ENCODE data around the gene C18orf54. TPM values are rescaled to one million over a fixed set of nuclear protein-coding genes. Genes with fewer than 3 reads are reported as not detected.
A peak's percentile ranks its signal among the peaks of the same experiment; 100 is the strongest.

The C18orf54 gene
- total and polyA plus RNA-seq, 2 experiments from 2014 or later, result 2.8 to 3.5 TPM

GRCh38 chr18:54323970-54324369 is 33.7 kb upstream of the C18orf54 start:
- Histone ChIP-seq H3K79me2 (ENCODE audit: insufficient read depth) (no peaks in the 10 kb centered on the region), H3K4me2 (ENCODE audit: unreplicated experiment) (no peak overlapping the region), H4K20me1 (ENCODE audit: insufficient read depth) (no peaks in the 10 kb centered on the region), H2AFZ (no peak overlapping the region), H3K36me3 (ENCODE audit: low read depth) (no peaks in the 10 kb centered on the region), H3K4me1 (ENCODE audit: insufficient read depth) (no peaks in the 10 kb centered on the region), H3K4me3 (no peak overlapping the region), H3K27me3 (replicated peaks; ENCODE audit: insufficient read depth) (no peaks in the 10 kb centered on the region), H3K9ac (no peak overlapping the region), H3K27ac (no peak overlapping the region), H3K9me2 (ENCODE audit: insufficient read depth) (no peaks in the 10 kb centered on the region), H3K9me3 (ENCODE audit: low read depth) (no peaks in the 10 kb centered on the region), H3F3A (ENCODE audit: insufficient read depth) (no peaks in the 10 kb centered on the region)
- no peak for TF ChIP-seq EZH2phosphoT487 (IDR thresholded peaks at IDR 0.05; ENCODE audit: insufficient read depth, low read depth)
- no peak for TF ChIP-seq EZH2 (IDR thresholded peaks at IDR 0.05; ENCODE audit: insufficient read depth, poor library complexity, severe bottlenecking)
- 84 to 91% methylated on average over 2 of the region's 2 CpGs for WGBS, 2 experiments (ENCODE audit: low coverage in 1 of 2, low lambda C conversion rate in 2 of 2, missing lambda C conversion rate in 2 of 2)
- in situ Hi-C loops (cut with MboI), result no loop called here
- no peak for DNase-seq

- H3K4me3 ChIP-seq, result no peak overlapping the region
- TF ChIP-seq EZH2 (IDR thresholded peaks at IDR 0.05; ENCODE audit: insufficient read depth, poor library complexity, severe bottlenecking) (no peak), EZH2phosphoT487 (IDR thresholded peaks at IDR 0.05; ENCODE audit: insufficient read depth, low read depth) (no peak)
- DNase-seq, result no peak
- no peak overlapping the region for H3K9ac ChIP-seq
- no peaks in the 10 kb centered on the region for H3F3A ChIP-seq (ENCODE audit: insufficient read depth)
- H3K36me3 ChIP-seq (ENCODE audit: low read depth), result no peaks in the 10 kb centered on the region
- no peaks in the 10 kb centered on the region for H3K9me2 ChIP-seq (ENCODE audit: insufficient read depth)
- H3K4me1 ChIP-seq (ENCODE audit: insufficient read depth), result no peaks in the 10 kb centered on the region
- H3K27me3 ChIP-seq (replicated peaks; ENCODE audit: insufficient read depth), result no peaks in the 10 kb centered on the region
- no peak overlapping the region for H3K27ac ChIP-seq
- no peaks in the 10 kb centered on the region for H3K79me2 ChIP-seq (ENCODE audit: insufficient read depth)
- no peak overlapping the region for H3K4me2 ChIP-seq (ENCODE audit: unreplicated experiment)
- no peak overlapping the region for H2AFZ ChIP-seq
- in situ Hi-C loops (cut with MboI), result no loop called here
- H3K9me3 ChIP-seq (ENCODE audit: low read depth), result no peaks in the 10 kb centered on the region
- WGBS, 2 experiments (ENCODE audit: low coverage in 1 of 2, low lambda C conversion rate in 2 of 2, missing lambda C conversion rate in 2 of 2), result 69 to 71% methylated on average over 4 of the region's 4 CpGs
- H4K20me1 ChIP-seq (ENCODE audit: insufficient read depth), result no peaks in the 10 kb centered on the region
Measured at GRCh38 chr18:54327818-54328217, 29.9 kb upstream of the C18orf54 start.

GRCh38 chr18:54329787-54330186 is 27.9 kb upstream of the C18orf54 start:
- TF ChIP-seq EZH2phosphoT487 (IDR thresholded peaks at IDR 0.05; ENCODE audit: insufficient read depth, low read depth), result no peak
- no peak for TF ChIP-seq EZH2 (IDR thresholded peaks at IDR 0.05; ENCODE audit: insufficient read depth, poor library complexity, severe bottlenecking)
- Histone ChIP-seq H3K27ac (no peak overlapping the region), H3K4me2 (ENCODE audit: unreplicated experiment) (no peak overlapping the region), H3F3A (ENCODE audit: insufficient read depth) (no peaks in the 10 kb centered on the region), H2AFZ (no peak overlapping the region), H3K4me3 (no peak overlapping the region), H3K9me2 (ENCODE audit: insufficient read depth) (no peaks in the 10 kb centered on the region), H3K36me3 (ENCODE audit: low read depth) (no peaks in the 10 kb centered on the region), H4K20me1 (ENCODE audit: insufficient read depth) (no peaks in the 10 kb centered on the region), H3K9ac (no peak overlapping the region), H3K79me2 (ENCODE audit: insufficient read depth) (no peaks in the 10 kb centered on the region), H3K27me3 (replicated peaks; ENCODE audit: insufficient read depth) (no peaks in the 10 kb centered on the region), H3K9me3 (ENCODE audit: low read depth) (no peaks in the 10 kb centered on the region), H3K4me1 (ENCODE audit: insufficient read depth) (no peaks in the 10 kb centered on the region)
- in situ Hi-C loops (cut with MboI), result no loop called here
- no peak for DNase-seq

GRCh38 chr18:54330768-54331548 is 26.7 kb upstream of the C18orf54 start:
- H3K4me3 ChIP-seq, result no peak overlapping the region
- no peaks in the 10 kb centered on the region for H4K20me1 ChIP-seq (ENCODE audit: insufficient read depth)
- H3K79me2 ChIP-seq (ENCODE audit: insufficient read depth), result no peaks in the 10 kb centered on the region
- H3K27me3 ChIP-seq (replicated peaks; ENCODE audit: insufficient read depth), result no peaks in the 10 kb centered on the region
- no peaks in the 10 kb centered on the region for H3F3A ChIP-seq (ENCODE audit: insufficient read depth)
- TF ChIP-seq EZH2phosphoT487 (IDR thresholded peaks at IDR 0.05; ENCODE audit: insufficient read depth, low read depth) (no peak), EZH2 (IDR thresholded peaks at IDR 0.05; ENCODE audit: insufficient read depth, poor library complexity, severe bottlenecking) (no peak)
- H3K4me2 ChIP-seq (ENCODE audit: unreplicated experiment), result no peak overlapping the region
- in situ Hi-C loops (cut with MboI), result no loop called here
- H2AFZ ChIP-seq, result peak overlapping the region; percentile 23; the same call in 1 of the 2 replicates
- no peak overlapping the region for H3K9ac ChIP-seq
- no peaks in the 10 kb centered on the region for H3K36me3 ChIP-seq (ENCODE audit: low read depth)
- H3K9me2 ChIP-seq (ENCODE audit: insufficient read depth), result no peaks in the 10 kb centered on the region
- H3K27ac ChIP-seq, result no peak overlapping the region
- no peaks in the 10 kb centered on the region for H3K9me3 ChIP-seq (ENCODE audit: low read depth)
- H3K4me1 ChIP-seq (ENCODE audit: insufficient read depth), result no peaks in the 10 kb centered on the region
- WGBS, 2 experiments (ENCODE audit: low coverage in 1 of 2, low lambda C conversion rate in 2 of 2, missing lambda C conversion rate in 2 of 2), result 43% methylated on average over 6 of the region's 6 CpGs
- peak; percentile 14 for DNase-seq

Data from GM23248 (cell line).